ENCODE data around the gene IMMP2L.

Gene IMMP2L

DNA sequence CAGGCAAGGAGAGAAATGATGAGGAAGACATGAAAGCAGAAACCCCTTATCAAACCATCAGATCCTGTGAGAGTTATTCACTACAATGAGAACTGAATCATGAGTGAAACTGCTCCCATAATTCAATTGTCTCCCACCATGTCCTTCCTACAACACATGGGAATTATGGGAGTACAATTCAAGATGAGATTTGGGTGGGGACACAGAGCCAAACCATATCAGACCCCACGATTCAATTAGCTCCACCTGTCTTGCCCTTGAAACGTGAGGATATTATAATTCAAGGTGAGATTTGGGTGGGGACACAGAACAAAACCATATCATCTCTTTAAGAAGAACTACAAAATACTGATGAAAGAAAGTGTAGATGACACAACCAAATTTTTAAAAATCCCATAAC lies 128.9 kb downstream of the IMMP2L start:
- ATAC-seq = no peak
- peaks cover 28% of the 10 kb centered on the region for H3K9me3 Mint-ChIP-seq
- H3K27me3 Mint-ChIP-seq = no peaks in the 10 kb centered on the region
- H3K4me1 Mint-ChIP-seq = peaks cover 3% of the 10 kb centered on the region
- H3K4me3 Mint-ChIP-seq = no peak overlapping the region
- no peak for DNase-seq
- no peak overlapping the region for H3K27ac Mint-ChIP-seq
- H3K36me3 Mint-ChIP-seq (ENCODE audit: low read depth) = peaks cover 37% of the 10 kb centered on the region

DNA sequence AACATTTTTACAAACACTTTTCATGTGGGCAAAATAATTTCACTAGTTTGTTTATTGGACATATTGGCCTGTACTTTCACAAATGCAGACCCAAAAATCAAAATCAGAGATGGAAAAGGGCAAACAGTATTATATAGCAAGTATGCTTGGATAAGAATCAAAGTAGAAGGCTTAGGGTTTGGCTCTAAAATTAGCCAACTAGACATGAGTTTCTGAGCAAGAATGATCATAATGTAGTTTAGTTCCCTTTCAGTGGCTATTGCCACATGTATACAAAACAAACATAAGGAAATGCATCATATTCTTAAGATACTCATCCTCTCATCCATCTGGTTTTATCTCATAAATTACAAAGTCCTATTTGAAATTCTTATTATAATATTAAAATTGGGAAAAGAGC lies 132.5 kb downstream of the IMMP2L start:
- DNase-seq (no peak), ATAC-seq (no peak)
- Mint-ChIP-seq H3K27me3 (no peaks in the 10 kb centered on the region), H3K9me3 (peaks cover 17% of the 10 kb centered on the region), H3K4me3 (no peak overlapping the region), H3K4me1 (peaks cover 3% of the 10 kb centered on the region), H3K27ac (no peak overlapping the region), H3K36me3 (ENCODE audit: low read depth) (peaks cover 31% of the 10 kb centered on the region)

DNA sequence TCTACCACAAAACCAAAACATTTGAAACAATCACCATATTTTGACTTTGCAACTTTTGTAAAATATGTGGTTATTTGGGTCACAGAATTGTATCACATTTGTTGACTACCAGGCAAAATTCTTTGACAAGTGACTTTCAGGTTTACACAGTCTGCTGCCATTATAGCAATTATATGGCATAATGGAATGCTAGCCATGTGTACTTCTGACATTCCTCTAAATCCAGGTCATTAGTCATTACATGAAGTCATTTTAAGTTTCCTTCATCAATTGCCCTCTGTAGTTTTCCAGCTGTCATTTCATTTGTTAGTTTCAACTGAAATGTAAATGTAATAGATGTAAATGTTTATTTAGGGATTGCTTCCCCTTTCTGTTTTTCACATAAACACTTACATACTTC lies 137.5 kb downstream of the IMMP2L start:
- H3K4me1 Mint-ChIP-seq = no peaks in the 10 kb centered on the region
- H3K9me3 Mint-ChIP-seq = peaks cover 18% of the 10 kb centered on the region
- no peak overlapping the region for H3K4me3 Mint-ChIP-seq
- no peak for DNase-seq
- H3K36me3 Mint-ChIP-seq (ENCODE audit: low read depth) = peaks cover 16% of the 10 kb centered on the region
- H3K27me3 Mint-ChIP-seq = no peaks in the 10 kb centered on the region
- ATAC-seq = no peak
- H3K27ac Mint-ChIP-seq = no peak overlapping the region

DNA sequence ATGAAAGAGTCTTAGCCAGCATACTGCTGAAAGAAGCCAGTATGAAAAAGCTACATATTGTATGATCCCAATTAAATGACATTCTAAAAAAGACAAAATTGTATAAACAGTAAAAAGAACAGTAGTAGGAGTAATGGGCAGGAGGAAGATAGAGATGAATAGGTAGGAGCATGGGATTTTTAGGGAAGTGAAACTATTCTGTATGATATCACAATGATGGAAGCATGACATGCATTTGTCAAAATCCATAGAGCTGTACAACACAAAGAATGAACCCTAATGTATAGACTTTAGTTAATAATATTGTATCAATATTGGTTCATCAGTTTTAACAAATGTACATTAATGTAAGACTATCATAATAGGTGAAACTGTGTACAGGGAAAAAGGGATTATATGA lies 147.9 kb downstream of the IMMP2L start:
- no peaks in the 10 kb centered on the region for H3K36me3 Mint-ChIP-seq (ENCODE audit: low read depth)
- H3K4me1 Mint-ChIP-seq = peaks cover 5% of the 10 kb centered on the region
- no peak for ATAC-seq
- no peak overlapping the region for H3K4me3 Mint-ChIP-seq
- H3K9me3 Mint-ChIP-seq = peaks cover 2% of the 10 kb centered on the region
- no peak for DNase-seq
- H3K27me3 Mint-ChIP-seq = no peaks in the 10 kb centered on the region
- H3K27ac Mint-ChIP-seq = no peak overlapping the region

DNA sequence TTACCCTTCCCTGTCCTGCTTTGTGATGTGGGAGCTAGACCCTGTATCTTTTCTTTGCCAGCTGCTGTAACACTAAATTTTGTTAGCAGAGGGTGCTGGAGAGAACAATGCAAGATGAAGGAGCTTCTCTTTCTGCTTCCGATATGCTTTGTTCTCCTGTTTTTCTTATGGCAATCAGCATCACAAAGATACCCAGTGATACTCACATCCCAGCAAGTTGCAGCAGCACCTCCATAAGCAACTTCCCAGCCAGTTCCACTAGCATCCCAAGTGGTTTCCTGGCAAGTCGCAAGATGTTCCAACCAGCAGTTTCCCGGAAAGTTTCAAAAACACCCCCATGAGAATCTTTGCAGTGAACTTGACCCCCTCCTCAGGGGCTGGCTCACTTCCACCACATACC lies 148.6 kb downstream of the IMMP2L start:
- peaks cover 5% of the 10 kb centered on the region for H3K4me1 Mint-ChIP-seq
- ATAC-seq = no peak
- no peak overlapping the region for H3K27ac Mint-ChIP-seq
- H3K9me3 Mint-ChIP-seq = no peaks in the 10 kb centered on the region
- no peaks in the 10 kb centered on the region for H3K36me3 Mint-ChIP-seq (ENCODE audit: low read depth)
- no peaks in the 10 kb centered on the region for H3K27me3 Mint-ChIP-seq
- DNase-seq = no peak
- no peak overlapping the region for H3K4me3 Mint-ChIP-seq

DNA sequence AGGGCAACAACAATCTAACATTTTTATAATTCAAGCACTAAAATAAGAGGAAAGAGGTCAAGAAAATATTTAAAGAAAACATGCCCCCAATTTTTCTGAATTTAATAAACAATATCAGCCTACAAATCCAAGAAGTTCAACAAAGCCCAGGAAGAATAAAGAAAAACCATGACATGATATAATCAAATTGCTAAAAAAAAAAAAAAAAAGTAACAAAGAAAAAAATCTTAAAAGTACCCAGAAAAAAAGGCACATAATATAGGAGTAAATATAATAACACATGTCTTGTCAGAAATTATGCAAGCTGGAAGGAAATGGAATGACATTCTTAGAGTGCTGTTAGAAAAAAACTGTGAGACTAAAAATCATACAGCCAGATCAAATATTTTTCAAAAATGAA lies 151.4 kb downstream of the IMMP2L start:
- no peak for ATAC-seq
- no peaks in the 10 kb centered on the region for H3K36me3 Mint-ChIP-seq (ENCODE audit: low read depth)
- H3K4me1 Mint-ChIP-seq = peaks cover 5% of the 10 kb centered on the region
- no peak for DNase-seq
- no peak overlapping the region for H3K27ac Mint-ChIP-seq
- no peak overlapping the region for H3K4me3 Mint-ChIP-seq
- no peaks in the 10 kb centered on the region for H3K27me3 Mint-ChIP-seq
- H3K9me3 Mint-ChIP-seq = no peaks in the 10 kb centered on the region

- H3K27ac Mint-ChIP-seq = no peak overlapping the region
- ATAC-seq = no peak
- H3K27me3 Mint-ChIP-seq = no peaks in the 10 kb centered on the region
- no peak overlapping the region for H3K4me3 Mint-ChIP-seq
- H3K4me1 Mint-ChIP-seq = peaks cover 5% of the 10 kb centered on the region
- H3K9me3 Mint-ChIP-seq = no peaks in the 10 kb centered on the region
- no peaks in the 10 kb centered on the region for H3K36me3 Mint-ChIP-seq (ENCODE audit: low read depth)
- DNase-seq = no peak
These were observed 152.4 kb downstream of the IMMP2L start for GRCh38 chr7:111409714-111410422.

GRCh38 chr7:111408724-111409123 lies 153.6 kb downstream of the IMMP2L start:
- ATAC-seq (no peak), DNase-seq (no peak)
- Mint-ChIP-seq H3K36me3 (ENCODE audit: low read depth) (no peaks in the 10 kb centered on the region), H3K27me3 (no peaks in the 10 kb centered on the region), H3K9me3 (no peaks in the 10 kb centered on the region), H3K27ac (no peak overlapping the region), H3K4me1 (peaks cover 5% of the 10 kb centered on the region), H3K4me3 (no peak overlapping the region)

DNA sequence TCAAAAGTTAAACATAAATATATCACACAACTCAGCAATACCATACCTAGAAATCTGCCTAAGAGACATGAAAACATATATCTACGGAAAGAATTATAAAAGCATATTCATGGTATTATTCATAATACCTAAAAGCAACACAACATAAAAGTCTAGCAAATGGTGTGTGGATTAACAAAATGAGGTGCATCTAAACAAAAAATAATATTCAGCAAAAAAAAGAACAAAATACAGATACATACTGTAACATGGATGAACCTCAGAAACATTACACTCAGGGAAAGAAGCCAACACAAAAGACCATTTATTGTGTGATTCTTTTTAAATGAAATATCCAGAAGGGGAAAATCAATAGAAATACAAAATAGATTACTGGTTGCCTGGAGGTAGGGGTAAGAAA lies 155.0 kb downstream of the IMMP2L start:
- DNase-seq (no peak), ATAC-seq (no peak)
- peaks cover 4% of the 10 kb centered on the region for H3K9me3 Mint-ChIP-seq
- no peaks in the 10 kb centered on the region for H3K36me3 Mint-ChIP-seq (ENCODE audit: low read depth)
- H3K27ac Mint-ChIP-seq = no peak overlapping the region
- H3K4me1 Mint-ChIP-seq = peaks cover 5% of the 10 kb centered on the region
- H3K27me3 Mint-ChIP-seq = no peaks in the 10 kb centered on the region
- H3K4me3 Mint-ChIP-seq = no peak overlapping the region

DNA sequence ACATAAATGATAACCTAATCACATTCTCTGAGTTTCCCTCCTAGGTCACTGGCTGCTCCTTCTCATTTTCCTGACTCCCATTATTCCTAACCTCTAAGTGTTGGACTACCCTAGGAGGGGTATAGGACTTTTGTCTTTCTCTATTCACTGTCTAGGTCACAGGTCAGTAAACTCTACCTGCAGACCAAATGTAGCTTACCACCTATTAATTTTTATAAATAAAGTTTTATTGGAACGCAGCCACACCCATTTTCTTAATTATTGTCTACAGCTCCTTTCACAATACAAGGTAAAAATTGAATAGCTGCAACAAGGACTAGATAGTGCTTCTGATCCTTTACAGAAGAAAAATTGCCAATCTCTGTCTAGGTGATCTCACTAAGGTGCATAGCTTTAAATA lies 156.7 kb downstream of the IMMP2L start:
- Mint-ChIP-seq H3K4me3 (no peak overlapping the region), H3K36me3 (ENCODE audit: low read depth) (no peaks in the 10 kb centered on the region), H3K27ac (no peak overlapping the region), H3K9me3 (peaks cover 4% of the 10 kb centered on the region), H3K4me1 (peaks cover 5% of the 10 kb centered on the region), H3K27me3 (no peaks in the 10 kb centered on the region)
- ATAC-seq = no peak
- DNase-seq = no peak

DNA sequence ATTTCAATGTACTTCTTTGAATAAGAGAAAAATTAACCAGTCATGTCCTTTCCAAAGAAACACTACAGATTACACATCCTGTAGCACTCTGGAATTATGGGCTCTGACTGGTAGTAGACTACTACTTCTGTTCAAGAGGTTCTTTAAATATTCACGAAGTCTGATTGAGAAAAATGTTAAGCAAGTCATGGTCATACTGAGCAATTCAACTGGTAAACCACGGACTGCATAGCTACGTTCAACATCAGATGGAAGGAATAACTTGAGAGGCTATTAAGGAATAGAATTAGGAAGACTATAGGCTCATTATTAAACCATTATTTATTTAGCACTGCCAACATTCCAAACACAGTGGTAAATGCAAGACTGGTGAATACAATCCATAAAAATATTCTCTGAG lies 160.8 kb downstream of the IMMP2L start:
- DNase-seq (no peak), ATAC-seq (no peak)
- no peaks in the 10 kb centered on the region for H3K4me1 Mint-ChIP-seq
- no peak overlapping the region for H3K27ac Mint-ChIP-seq
- H3K36me3 Mint-ChIP-seq (ENCODE audit: low read depth) = peaks cover 5% of the 10 kb centered on the region
- peaks cover 7% of the 10 kb centered on the region for H3K9me3 Mint-ChIP-seq
- H3K4me3 Mint-ChIP-seq = no peak overlapping the region
- no peaks in the 10 kb centered on the region for H3K27me3 Mint-ChIP-seq

- no peak for DNase-seq
- Mint-ChIP-seq H3K9me3 (peaks cover 7% of the 10 kb centered on the region), H3K36me3 (ENCODE audit: low read depth) (peaks cover 5% of the 10 kb centered on the region), H3K27me3 (no peaks in the 10 kb centered on the region), H3K4me1 (no peaks in the 10 kb centered on the region), H3K4me3 (no peak overlapping the region), H3K27ac (no peak overlapping the region)
- ATAC-seq = no peak
These were observed 162.2 kb downstream of the IMMP2L start for GRCh38 chr7:111400088-111400487.

GRCh38 chr7:111394891-111395290 lies 167.4 kb downstream of the IMMP2L start:
- Mint-ChIP-seq H3K27ac (no peak overlapping the region), H3K27me3 (no peaks in the 10 kb centered on the region), H3K36me3 (ENCODE audit: low read depth) (peaks cover 10% of the 10 kb centered on the region), H3K4me3 (no peak overlapping the region), H3K4me1 (no peaks in the 10 kb centered on the region), H3K9me3 (peaks cover 12% of the 10 kb centered on the region)
- ATAC-seq (no peak), DNase-seq (no peak)

DNA sequence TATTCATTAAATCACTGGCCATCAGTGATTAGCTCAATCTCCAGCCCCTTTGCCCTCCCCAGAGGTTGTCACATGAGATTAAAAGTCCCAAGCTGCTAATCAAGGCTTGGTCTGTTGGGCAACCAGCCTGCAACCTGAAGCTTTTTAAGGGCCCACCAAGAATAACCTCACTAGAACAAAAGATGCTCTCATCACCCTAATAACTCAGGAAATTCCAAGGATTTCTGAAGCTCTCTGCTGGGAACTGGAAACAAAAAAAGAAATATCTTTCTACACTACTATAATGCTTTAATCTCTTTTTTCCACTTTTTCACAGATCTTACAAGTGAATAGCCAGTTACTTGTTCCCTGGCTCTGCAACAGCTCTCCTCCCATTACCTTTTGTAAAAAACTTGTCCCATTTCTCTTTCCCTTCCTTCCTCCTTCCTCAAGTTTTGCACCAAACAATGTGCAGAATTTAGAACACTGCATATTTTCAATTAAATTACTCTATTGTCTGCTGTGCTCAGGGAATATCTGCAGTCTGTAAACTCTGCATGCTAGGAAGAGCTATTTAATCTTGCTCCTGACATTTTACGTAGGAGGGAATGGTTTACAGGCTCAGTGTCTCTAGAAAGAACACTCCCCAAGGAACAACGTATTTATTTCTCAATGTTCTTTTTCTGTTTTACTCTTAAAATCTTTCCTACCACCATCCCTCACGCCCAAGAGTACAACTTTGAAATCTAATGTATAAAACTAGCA lies 169.1 kb downstream of the IMMP2L start:
- ATAC-seq (no peak), DNase-seq (no peak)
- Mint-ChIP-seq H3K4me1 (no peaks in the 10 kb centered on the region), H3K27ac (no peak overlapping the region), H3K4me3 (no peak overlapping the region), H3K27me3 (no peaks in the 10 kb centered on the region), H3K9me3 (peaks cover 12% of the 10 kb centered on the region), H3K36me3 (ENCODE audit: low read depth) (peaks cover 10% of the 10 kb centered on the region)

DNA sequence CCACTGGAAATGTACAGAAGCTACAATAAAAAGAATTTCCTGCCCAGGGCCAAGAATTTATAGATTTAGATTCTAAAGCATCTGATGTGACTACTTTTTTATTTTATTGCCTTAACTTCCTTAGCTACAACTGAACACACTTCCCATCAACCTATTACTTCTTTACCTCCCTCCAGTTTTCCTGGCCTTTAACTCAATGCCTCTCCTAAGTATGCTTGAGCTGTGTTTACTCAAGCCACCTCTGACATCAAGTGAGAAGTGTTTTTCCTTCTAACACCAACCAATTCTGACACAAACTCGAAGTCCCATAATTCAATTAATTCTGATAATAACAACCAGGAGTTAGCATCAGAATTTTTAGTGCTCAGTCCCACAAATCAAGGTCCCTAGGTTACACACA lies 170.0 kb downstream of the IMMP2L start:
- no peak for DNase-seq
- Mint-ChIP-seq H3K9me3 (peaks cover 12% of the 10 kb centered on the region), H3K4me3 (no peak overlapping the region), H3K4me1 (no peaks in the 10 kb centered on the region), H3K27ac (no peak overlapping the region), H3K36me3 (ENCODE audit: low read depth) (peaks cover 7% of the 10 kb centered on the region), H3K27me3 (no peaks in the 10 kb centered on the region)
- no peak for ATAC-seq
